ENCODE results near the gene PYGB.
"Not testable (repeated sequence)": the region's sequence is repeated elsewhere in the genome, so short reads cannot be mapped to it uniquely, and the experiment has no call there.

The PYGB gene

DNA sequence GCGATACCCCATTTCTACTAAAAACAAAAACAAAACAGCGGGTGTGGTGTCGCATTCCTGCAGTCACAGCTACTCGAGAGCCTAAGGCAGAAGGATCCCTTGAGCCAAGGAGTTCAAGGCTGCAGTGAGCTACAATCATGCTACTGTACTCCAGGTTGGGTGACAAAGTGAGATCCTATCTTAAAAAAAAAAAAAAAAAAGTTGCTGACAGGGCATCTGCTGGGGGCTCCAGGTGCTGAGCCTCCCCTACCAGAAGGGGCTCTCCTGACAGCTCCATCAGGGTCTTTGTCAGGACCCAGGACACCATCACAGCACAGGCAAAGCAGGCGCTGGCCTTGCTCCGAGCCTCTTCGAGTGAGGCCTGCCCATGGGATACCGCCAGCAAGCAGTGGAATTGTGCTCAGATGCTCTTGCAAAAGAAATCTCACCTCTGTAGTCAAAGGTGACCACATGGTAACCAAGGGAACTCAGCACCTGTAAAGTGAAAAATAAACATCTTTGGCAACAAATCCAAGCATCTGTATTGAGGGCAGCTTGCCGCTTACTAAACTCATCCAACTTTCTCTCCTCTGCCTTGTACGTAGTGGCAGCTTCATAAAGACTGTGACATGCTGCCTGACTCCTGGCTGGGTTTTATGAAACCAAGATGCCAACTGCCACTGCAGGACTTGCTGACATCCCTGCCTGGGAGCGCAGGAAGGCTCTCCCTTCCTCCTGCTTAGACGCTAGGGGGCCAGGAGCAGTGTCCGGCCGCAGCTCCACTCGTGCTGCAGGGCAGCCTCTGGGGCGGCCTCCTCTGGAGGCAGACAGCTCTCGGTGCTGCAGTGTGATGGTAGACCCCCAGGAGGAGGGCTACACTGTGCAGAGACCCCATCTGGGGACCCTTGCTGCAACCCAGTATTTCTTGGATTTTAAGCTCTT is 66.9 kb downstream of the PYGB start:
- no peak for DNase-seq (ENCODE audit: low read depth in 2 of 2)

DNA sequence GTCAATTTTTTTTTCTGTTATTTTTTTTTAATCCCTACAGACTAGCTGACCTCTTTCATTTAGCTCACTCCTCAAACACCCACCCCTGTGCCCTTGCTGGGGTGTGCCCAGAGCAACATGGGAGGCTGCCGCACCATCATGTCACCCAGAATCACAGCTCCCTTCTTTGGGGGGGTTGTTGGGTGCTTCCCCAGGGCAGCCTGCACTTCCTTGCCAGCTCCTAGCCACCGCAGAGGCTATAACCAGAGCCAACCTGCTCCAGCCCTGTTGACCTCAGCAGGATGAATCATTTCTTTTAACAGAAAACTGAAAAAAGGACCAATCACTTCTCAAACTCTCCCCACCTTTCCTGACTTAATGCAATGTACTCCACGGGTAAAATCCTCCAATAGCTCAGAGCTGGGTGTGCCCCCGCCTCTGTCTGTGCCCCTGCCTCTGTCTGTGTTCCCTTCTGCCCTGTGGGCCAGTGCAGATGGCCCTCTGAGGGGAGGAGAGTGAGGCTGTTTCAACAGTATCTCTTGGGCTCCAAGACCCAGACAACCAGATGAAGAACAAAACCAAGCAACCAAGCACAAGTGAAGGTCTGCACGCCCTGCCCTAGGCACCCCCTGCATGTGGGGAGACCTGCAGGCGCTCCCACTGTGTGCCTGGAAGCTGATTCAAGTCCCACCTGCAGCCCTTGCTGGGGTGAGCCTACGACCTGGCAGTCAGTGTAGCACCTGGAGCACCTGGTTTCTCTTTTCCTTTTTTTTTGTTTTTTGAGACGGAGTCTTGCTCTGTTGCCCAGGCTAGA is 67.7 kb downstream of the PYGB start:
- DNase-seq (ENCODE audit: low read depth in 2 of 2) = no peak

DNA sequence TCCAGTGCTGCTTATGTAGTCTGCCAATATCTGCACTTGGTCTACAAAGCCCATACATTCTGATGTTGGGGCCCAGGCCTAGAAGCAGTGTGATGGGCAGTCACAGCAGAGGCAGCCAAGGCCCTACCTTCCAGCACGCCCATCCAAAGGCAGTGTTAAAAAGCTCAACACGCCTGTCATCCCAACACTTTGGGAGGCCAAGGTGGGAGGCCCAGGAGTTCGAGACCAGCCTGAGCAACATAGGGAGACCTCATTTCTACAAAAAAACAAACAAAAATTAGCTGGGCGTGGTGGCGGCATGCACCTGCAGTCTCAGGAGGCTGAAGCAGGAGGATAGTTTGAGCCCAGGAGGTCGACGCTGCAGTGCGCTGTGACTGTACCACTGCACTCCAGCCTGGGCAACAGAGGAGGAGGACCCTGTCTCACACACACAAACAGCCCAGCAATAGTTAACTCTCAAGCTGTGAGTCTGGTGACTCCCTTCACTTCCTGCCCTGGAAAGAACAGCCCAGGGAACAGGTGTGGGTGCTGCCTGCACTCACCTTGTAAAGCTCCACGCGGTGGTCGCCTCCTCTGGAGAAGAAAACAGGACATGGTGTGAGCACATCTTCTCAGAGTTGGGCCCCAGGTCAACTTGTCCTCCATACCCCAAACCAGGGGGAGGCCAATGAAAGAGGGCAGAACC is 68.8 kb downstream of the PYGB start:
- no peak for DNase-seq (ENCODE audit: low read depth in 2 of 2)

DNA sequence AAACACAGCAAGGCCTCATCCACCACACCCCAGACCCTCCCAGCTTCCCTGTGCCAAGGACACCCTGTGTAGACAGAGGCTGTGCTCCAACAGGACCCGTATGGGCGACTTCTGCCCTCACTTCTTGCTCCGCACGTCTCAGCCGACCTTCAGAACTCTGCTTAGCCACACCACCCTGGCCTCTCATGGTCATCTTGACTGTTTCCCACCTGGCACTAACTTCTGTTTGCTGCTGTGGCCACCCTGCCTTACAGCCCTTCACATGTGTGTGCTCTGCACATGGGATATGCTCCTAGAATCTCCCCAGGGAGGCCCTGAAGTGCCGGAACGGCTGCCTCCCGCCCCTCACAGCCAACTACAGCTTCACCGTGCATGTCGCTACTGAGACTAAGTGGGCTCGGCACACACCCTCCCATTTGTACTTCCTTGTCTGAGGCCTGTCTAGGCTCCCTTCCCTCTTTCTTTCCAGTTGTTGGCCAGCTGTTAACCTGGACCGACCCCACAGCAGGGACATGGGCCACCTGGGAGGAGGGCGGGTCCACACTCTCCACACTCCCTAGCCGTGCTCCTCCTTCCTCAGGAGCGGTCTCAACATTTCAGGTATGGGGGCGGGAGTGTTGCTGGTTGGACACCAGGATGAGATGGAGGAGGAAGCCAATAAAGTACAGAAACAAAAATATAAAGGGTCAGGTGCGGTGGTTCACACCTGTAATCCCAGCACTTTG is 69.6 kb downstream of the PYGB start:
- no peak for DNase-seq (ENCODE audit: low read depth in 2 of 2)

DNA sequence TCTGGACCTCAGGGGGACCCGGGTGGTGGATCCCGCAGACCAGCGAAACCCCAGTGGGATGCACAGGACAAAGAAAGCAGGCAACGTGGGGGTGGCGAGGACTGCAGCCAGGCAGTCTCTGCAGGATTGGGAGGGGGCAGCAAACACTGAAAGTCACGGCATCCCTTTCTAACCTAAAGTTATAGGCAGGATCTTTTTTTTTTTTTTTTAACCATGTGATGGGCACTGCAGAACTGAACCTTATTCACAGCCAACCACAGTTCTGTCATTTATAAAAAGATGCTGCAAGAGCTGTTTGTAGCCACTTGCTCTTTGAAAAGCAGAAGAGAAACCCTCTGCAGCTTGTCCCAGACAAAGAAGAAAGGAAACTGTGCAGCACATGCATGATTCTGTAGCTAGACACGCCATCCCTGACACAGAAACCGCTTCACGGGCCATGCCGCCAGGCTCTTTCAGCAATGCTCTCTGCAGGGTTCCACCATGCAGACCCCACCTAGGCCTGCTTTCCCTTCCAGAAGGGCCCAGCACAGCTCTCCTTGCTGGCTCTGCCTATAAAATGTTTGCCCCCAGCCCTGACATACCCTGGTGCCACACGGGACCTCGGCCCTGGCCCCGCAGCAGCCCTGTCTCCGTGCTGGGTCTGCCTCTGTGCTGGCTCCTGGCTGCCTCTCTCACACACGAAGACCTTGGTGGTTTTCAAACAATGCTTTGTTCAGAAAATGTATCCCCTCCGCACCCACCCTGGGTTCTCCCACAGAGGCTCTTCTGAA is 70.8 kb downstream of the PYGB start:
- DNase-seq (ENCODE audit: low read depth in 2 of 2) = no peak

DNA sequence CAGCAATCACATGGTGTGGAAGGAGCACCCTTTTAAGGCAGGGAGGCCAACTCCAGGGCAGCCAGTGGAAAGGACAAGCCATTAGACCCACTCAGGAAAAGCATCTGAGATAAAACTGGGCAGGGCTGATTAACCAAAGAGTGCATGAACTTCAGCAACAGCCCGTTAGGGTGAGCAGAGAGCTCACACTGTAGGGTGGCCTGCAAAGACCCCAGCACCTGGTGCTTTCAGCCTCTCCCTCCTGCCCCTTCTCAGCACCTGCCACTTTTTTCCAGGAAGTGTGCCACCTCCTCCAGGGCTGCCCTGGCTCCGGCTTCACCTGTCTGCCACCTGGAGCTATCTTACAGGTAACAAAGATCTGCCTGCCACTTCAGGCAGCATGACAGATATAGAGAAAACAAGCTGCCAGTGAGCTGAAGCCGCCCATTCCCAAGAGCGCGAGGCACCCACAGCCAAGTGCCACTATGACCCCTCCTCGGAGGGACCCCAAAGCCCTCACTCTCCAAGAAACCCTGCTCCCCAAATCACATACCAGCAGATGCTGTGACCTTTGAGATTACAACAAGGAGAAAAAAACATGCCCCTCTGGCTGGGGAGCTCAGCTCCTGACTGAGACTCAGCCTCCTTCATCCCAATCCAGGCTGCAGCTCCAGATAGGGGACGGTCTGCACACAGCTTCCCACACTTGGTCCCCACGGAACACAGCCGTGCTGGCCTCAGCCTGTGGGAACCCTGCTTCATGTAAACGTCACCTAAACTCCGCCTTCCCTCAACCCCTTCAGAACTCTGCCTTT is 71.6 kb downstream of the PYGB start:
- DNase-seq (ENCODE audit: low read depth in 2 of 2) = no peak

DNA sequence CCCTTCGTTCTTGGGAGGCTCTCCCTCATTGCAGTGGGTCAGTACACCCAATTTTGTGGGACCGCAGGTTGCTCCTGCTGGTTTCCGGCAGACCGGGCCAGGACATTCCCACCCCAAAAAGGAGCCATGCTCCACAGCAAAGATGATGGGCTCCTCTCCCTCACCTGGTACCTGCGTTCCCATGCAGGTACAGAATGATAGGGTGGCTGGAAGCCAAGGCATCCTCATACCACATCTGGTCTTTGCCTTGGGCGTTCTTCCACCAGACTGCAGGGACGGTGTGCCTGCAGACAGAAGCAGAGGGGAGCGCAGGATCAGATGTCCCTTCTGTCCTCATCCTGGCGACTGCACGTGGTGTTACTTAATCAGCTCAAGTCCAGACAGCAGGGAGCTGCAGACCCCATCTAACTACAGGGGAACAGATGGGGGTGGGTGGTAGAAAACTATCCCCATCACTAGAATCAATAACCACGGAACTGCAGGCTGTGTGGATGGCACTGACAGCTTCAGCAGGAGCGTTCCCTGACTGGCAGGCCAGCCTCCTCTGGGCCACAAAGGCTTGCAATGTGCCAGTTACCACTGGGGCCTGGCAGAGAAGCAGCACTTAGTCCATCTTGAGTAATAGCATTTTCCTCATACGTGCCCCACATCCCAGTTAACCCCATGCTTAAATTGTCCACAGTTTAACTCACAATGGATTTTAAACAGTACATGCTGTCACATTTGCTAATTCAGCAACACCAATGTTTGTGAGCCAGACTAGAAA is 72.3 kb downstream of the PYGB start:
- no peak for DNase-seq (ENCODE audit: low read depth in 2 of 2)

DNA sequence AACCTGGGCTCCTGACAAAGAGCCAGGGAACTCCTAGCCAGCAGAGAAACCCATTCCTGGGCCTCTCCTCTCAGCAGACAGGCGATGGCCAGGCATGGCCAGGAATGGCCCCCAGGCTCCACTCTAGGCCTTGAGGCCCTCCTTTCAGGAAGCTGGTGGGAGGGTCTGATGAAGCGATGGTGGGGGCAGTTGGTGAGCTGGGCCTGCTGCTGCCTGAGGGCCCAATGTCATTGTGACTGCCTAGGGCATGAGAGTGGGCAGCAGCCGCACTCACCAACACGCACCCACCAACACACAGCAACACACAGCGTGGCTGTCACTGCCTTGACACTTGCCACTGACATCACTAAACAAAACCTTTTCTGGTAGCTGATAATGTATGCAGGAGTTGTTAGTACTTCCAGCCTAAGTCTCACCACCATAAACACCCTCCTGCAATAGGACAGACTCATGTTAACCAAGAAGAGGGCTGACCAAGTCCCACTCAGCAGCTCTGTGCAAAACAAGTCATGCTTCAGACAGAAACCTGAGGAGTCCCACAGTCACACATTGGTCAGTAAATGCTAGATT is 73.5 kb downstream of the PYGB start:
- DNase-seq (ENCODE audit: low read depth in 2 of 2) = no peak

DNA sequence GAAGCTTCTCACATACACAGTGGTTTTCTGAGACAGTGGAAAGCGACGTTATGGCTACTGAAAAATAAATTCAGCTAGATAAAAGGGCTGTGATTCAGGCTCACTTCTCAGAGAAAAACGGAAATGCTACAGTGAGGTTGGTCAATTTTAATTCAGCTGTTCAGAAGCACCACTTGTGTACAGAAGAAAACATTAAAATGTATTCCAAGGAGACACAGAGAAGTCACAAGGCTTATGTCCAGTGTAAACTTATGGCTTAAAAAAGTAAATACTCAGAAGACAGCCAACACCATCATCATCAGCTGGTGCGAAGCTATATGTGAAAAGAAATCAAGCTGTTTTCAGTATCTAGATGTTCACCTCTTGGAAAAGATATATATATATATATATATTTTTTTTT is 74.1 kb downstream of the PYGB start:
- DNase-seq (ENCODE audit: low read depth in 2 of 2) = no peak

DNA sequence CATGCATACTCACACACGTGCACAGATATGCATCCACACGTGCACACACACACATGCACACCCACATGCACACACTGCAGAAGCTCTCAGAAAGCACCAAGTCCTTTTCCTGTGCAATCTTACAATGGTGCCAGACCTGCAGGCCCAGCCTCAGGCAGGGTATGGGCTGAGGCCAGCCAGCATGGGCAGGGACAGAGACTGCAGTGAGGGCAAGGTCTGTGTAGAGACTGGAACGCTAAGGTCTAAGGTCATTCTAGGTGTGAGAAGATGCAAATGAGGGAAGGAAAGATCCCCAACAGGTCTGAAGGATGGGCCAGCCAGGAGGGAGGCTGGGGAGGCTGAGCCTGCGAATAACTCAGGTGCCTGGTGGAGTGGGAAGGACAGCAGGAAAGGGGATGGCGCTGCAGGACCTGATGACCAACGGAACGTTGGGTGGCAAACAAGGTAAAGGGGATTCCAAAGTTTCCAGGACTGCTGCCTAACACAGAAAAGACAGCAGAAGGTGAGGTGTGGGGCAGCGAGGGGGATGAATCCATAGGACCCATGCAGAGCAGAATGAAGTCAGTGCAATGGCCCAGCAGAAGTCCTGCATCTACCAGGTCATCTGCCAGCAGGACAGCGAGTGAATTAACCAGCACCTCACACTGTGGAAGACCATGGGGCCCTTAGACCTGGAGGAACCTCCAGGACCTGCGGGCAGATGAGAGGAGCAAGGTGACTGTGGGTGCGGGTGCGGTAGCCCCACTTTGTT is 75.8 kb downstream of the PYGB start:
- no peak for DNase-seq (ENCODE audit: low read depth in 2 of 2)

DNA sequence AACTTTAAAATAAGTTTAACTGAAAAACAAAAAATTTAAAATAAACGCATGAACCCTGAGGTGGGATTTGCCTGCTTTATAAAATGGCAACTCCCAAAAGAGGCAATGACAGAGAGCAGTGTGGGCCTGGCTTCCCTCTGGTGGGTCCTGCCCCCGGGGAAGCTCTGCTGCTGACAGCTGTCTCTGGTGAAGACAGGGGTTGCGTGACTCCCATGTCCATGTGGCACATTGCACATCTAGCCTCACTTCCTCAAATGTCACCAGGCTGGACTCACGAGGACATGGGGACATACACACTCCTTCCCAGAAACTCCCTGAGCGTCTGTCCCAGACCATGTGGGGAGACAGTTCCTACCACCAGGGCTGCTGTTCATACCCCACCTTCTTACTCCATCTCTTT is 76.5 kb downstream of the PYGB start:
- DNase-seq (ENCODE audit: low read depth in 2 of 2) = no peak

DNA sequence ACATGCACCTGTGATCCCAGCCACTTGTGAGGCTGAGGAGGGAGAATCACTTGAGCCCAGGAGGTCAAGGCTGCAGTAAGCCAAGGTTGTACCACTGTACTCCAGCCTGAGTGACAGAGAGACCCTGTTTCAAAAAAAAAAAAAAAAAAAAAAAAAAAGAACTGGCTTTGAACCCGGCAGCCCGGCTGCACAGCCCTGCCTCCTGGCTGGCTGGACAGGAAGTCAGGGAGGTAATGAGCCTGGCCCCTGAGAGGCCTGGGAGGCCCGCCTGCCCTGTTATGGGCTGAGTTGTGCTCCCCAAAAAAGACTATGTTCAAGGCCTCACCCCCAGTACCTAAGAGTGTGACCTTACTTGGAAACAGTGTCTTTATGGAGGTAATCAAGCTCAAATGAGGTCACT is 77.2 kb downstream of the PYGB start:
- DNase-seq (ENCODE audit: low read depth in 2 of 2) = no peak

DNA sequence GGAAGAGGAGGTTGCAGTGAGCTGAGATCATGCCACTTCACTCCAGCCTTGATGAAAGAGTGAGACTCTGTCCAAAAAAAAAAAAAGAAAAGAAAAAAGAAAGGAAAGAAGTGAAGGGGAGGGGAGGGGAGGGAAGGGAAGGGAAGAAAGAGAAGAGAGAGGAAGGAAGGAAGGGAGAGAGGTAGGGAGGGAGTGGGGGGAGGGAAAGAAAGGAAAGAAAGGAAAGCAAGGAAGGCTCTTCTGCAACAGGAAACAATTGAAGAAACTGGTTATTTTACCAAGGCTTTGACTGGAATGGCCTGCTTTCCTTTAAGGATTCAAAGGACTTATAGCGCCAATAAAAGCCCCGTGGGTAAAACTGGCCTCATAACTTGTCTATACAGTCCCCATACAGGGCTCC is 78.1 kb downstream of the PYGB start:
- DNase-seq (ENCODE audit: low read depth in 2 of 2) = no peak

DNA sequence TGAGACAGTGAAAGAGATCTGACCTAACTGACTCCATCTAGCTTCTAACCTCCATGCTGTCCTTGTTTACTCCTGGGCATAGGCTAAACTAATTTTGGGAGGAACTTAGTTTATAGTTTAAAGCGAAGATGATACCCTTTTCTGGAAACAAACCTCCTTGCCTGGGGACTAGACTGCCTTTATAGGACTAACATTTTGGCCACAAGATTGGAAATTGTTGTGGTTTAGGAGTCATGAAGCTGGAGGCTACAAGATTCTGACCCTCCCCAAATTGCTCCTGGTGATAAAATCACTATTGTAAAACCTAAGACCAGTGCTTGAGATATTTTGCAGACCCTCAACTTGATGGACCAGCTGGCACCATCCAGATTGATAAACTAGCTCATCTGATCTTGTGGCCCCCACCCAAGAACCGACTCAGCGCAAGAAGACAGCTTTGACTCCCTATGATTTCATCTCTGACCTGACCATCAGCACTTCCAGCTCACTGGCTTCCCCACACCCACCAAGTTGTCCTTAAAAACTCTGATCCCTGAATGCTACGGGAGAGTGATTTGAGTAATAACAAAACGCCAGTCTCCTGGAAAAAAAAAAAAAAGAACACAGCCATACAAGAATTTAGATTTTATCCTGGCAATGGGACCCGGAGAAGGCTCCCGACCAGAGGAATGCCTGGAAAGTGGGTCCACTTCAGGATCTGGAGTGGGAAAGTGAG is 79.8 kb downstream of the PYGB start:
- no peak for DNase-seq (ENCODE audit: low read depth in 2 of 2)

DNA sequence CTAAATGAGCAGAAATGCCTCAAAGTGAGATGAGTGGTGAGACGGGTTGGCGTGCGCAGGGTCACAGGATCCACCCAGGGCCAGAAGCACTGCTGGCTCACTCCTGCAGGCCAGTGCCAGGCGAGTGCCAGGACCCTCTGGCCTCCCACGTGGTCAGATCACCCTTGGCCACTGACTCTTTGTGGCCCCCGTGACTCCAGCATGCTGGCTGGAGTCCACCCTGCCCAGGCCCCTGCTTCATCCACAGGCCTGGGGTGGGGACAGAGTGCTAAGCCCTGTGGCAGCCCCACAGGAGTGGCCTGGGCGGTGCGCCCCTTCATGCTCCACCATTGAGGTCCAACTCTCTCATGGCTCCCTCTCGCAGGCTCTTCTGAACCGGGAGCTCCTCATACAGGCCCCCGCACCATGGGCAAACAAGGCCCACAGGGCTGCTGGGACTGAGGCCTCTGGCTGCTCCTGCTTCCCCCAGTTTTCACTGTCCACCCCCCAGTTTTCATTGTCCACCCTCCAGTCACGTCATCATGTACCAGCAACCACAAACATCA is 81.1 kb downstream of the PYGB start:
- no peak for DNase-seq (ENCODE audit: low read depth in 2 of 2)

DNA sequence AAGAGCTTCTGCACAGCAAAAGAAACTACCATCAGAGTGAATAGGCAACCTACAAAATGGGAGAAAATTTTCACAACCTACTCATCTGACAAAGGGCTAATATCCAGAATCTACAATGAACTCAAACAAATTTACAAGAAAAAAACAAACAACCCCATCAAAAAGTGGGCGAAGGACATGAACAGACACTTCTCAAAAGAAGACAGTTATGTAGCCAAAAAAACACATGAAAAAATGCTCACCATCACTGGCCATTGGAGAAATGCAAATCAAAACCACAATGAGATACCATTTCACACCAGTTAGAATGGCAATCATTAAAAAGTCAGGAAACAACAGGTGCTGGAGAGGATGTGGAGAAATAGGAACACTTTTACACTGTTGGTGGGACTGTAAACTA is 87.1 kb downstream of the PYGB start:
- DNase-seq (ENCODE audit: low read depth in 2 of 2) = not testable (repeated sequence)
